GM19043 (cell line): ENCODE results near the gene EBF4.

ENCODE experiments used
- ATAC-seq: cut with Tn5 transposase; IDR thresholded peaks from one replicate; pipeline ENCODE4 v1.9.1; 2021; ENCODE audit warnings: low read depth; ENCODE audit not compliant: unreplicated experiment

EBF4 gene

DNA sequence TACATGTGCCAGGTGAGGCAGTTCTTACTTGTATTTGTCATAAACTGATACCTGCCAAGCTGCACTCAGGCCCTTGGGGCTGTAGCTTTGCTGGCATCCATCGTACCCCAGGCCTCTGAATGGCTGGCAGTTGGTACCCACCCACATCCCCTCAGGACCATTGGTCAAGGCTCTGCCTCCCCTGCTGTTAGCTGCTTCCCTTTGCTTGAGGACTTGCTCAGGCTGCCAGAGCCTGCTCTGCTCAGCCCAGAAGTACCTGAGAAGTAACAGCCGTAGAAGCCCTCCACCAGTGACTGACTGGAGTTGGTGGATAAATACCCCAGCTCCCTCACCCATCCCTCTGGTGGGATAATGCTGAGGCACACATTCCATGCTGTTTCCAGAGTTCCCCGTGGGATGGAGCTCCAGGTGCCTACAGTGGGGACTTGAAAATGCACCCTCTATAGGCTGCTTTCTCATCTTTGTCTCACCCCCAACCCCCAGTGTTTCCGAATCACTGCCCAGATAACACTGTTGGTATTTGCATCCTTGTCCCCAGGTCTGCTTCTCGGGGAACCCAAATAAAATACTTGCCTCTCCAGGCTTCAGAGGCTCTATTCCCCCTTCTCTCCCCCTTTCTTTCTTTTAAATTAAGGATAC, 7.3 kb downstream of the EBF4 start:
- no peak for ATAC-seq

DNA sequence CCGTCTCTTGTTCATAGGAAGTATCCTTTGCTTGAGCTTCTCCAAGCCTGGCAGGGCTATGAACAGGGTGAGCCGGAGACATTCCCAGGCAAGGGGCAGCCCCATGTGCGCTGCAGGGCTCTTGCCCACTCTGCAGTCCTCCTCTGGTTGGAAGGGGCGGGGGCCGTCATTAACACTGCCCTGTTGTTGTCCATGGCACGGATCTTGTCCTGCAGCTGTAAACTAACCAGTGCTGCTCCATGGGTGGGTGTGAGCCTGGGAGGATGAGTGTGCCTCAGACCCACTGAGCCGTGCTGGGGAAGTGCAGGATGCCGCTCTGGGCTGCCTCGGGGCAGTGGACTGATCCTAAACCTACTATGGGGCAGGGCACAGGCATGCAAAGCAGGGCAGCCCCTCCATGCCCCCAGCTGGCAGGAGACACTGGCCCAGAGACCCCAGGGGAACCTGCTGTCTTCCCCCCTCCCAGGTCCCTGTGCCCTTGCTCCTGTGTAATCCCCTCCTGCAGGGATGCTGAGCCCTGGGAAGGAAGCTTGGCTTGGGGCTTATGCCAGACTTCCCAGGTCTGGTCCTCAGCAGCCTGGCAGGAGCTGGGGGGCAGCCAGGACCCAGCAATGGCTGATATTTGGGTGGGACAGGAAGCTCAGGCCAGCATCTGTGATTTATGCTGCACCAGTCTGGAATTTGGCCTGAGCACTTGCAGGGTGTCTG, 8.5 kb downstream of the EBF4 start:
- ATAC-seq: no peak

- no peak for ATAC-seq
Observed at GRCh38 chr20:2701671-2702081, 9.1 kb downstream of the EBF4 start.

- ATAC-seq: no peak
Observed at GRCh38 chr20:2703716-2704475, 11.3 kb downstream of the EBF4 start.

DNA sequence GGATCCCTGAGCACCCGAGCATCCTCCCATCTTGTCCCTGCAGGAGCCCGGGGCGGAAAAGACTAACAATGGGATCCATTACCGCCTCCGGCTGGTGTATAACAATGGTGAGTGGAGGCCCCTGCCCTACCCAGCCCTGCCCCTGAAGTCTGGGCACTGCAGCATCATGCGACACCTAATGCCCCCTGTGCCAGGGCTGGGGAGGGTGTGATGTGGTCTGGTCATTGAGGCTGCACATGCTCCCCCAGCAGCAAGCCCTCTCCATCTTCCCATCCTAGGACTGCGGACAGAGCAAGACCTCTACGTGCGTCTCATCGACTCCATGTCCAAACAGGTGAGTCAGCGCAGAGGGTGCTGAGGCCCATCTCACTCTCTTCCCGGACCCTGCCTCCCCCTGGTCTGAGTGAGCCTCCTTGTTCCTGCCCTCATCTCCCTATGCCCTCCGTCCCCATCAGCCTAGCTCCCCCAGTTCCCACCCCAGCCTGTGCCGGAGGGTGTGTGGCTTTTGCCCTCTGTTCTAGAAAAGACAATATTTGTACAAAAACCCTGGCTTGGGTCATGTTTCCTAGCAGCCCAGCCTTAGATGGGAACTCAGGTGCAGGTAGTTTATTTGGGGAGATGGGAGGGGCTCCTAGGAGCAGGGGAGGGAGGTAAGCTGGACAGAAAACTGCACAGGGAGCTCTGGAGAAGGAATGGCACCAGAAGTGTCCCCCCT, 13.5 kb downstream of the EBF4 start:
- ATAC-seq: no peak

- ATAC-seq: no peak
Observed at GRCh38 chr20:2706688-2707352, 14.2 kb downstream of the EBF4 start.

DNA sequence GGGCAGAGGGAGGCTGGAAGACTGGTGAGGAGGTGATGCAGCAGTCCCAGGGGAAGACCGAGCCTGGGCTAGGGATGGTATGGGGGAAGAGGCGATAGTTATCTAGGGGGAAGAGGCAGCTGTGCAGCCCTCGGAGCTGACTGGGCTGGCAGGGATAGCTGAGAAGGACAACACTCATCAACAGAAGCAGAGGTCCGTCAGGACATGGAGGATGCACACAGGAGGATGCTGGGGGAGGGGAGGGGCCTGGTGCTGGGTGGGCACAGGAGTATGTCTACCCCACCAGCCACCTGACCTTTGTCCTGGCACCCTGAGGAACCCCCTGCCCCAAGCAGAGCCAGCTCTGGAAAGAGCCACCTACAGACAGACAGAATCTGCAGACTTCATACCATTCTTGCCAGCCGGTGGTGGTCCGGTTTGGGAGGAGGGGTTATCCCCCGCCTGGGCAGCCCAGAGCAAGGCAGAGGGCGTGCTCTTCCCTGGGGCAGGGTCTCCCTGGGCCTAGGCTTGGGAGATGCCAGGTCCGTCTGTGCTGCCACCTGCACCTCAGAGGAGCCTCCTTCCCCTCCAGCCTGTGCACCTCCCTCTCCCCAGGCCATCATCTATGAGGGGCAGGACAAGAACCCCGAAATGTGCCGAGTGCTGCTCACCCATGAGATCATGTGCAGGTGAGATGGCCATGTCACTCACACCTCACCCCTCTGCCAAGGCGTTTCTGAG, 14.9 kb downstream of the EBF4 start:
- ATAC-seq: no peak

DNA sequence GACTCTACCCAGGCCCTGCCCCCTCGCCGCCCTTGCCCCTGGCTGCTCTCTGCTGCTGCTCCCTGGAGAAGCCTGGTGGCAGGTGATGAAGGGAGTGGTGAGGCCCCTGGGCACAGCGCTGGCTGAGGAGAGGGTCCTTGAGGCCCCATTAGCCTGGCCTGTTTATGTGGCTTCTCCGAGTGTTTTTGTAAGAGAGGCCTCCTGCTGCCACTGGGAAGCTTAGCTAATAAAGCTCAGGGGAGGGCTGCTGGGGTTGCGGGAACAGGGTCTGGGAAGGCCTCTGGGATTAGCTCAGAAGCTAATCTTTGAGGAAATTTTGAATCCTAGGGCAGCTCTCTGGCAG, 15.5 kb downstream of the EBF4 start:
- ATAC-seq: no peak

DNA sequence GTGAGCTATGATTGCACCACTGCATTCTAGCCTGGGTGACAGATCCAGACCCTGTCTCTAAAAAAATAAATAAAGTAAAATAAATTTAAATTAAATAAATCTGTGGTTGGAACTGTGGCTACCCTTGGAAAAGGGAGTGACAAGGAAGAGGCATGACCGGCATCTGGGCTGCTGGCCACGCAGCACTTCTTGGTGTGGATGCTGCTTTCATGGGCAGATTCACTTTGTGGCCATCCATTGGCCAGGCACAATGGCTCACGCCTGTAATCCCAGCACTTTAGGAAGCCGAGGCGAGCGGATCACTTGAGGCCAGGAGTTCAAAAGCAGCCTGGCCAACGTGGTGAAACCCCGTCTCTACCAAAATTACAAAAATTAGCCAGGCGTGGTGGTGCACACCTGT, 16.1 kb downstream of the EBF4 start:
- ATAC-seq: no peak

- no peak for ATAC-seq
Observed at GRCh38 chr20:2709205-2709981, 16.8 kb downstream of the EBF4 start.

GRCh38 chr20:2713285-2713684, 20.7 kb downstream of the EBF4 start:
- no peak for ATAC-seq

DNA sequence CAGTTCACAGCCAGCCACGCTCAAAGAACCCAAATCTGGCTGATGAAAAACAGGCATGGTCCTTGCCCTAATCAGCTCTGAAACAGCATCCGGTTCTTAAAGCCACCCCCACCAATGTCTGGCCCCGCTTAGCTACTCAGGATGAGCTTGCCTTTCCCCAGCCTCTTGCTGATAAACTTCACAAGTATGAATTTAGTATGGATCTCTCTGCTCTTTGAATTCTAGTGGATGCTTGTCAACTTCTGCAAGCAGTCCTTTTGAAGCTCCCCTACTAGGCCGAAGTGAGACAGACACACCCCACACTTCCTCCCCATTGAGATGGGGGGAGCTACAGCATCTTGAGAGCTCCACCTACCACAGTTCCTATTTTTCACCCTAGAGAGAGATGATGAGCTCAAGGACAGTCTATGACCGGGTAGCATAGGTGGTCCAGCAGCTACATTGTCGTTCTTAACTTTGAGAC, 36.7 kb downstream of the EBF4 start:
- ATAC-seq: no peak

- no peak for ATAC-seq
Observed at GRCh38 chr20:2729791-2730190, 37.2 kb downstream of the EBF4 start.

GRCh38 chr20:2734899-2735298, 42.3 kb downstream of the EBF4 start:
- no peak for ATAC-seq

- no peak for ATAC-seq
Observed at GRCh38 chr20:2736441-2736840, 43.9 kb downstream of the EBF4 start.

- no peak for ATAC-seq
Observed at GRCh38 chr20:2738331-2739041, 45.9 kb downstream of the EBF4 start.

DNA sequence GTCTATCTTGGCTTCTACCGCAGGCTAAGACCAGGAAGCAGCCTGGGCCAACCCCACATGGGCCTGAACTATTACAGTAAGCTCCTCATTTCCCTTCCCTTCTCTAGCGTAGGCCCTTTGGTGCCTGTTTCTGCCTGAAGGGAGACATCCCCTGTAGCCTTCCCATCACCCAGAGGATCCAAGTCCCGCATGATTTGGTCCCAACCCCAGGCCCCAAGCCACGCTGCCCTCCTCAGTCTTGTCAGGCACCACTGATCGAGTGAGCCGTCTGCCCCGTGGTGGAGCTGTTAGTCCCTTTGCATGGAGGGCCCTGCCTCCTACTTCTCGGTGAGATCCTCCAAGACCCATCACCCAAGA, 46.4 kb downstream of the EBF4 start:
- no peak for ATAC-seq

- no peak for ATAC-seq
Observed at GRCh38 chr20:2740702-2741101, 48.1 kb downstream of the EBF4 start.

DNA sequence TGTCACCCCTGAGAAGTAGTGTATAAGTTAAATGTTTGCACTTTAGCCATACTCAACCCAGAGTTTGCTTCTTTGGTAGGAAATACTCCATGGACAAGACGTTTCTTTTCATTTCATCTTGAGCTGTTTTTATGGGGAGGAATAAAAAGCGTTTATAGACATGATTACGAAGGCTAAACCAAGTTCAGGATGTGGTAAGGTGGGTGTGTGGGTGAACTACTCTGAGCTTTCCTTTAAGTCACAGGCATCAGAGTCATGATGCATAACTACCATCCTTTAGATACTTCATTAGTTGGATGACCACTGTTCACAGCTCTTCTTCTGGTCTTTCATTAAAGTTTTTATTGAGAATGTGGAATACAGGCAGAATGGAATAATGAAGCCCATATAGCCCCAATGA, 48.9 kb downstream of the EBF4 start:
- no peak for ATAC-seq
